Epithelial cell of prostate (primary cell): Measurements from ENCODE around the gene TFEB.

Experiments used
- DNase-seq: peaks from one replicate; pipeline ENCODE4 v3.0.0-alpha.2; 2011; ENCODE audit warnings: low read depth, low spot score
- H3K27ac ChIP-seq: fragments of 450-650 bp; 2 replicates; pipeline ENCODE4 v1.5.1; 2017; ENCODE audit warnings: mild to moderate bottlenecking

The TFEB gene

GRCh38 chr6:41642960-41643898 is 92.2 kb downstream of the TFEB start:
- H3K27ac ChIP-seq: peak overlapping the region; percentile 17
- no peak for DNase-seq

- no peak overlapping the region for H3K27ac ChIP-seq
- DNase-seq: no peak
These were observed 93.1 kb downstream of the TFEB start for GRCh38 chr6:41642090-41642959.

GRCh38 chr6:41641352-41641925 is 94.0 kb downstream of the TFEB start:
- no peak for DNase-seq
- no peak overlapping the region for H3K27ac ChIP-seq

GRCh38 chr6:41640426-41640825 is 95.0 kb downstream of the TFEB start:
- H3K27ac ChIP-seq: no peak overlapping the region
- no peak for DNase-seq

GRCh38 chr6:41639809-41640371 is 95.5 kb downstream of the TFEB start:
- no peak for DNase-seq
- no peak overlapping the region for H3K27ac ChIP-seq

- no peak for DNase-seq
- peak overlapping the region; percentile 94 for H3K27ac ChIP-seq
These were observed 96.2 kb downstream of the TFEB start for GRCh38 chr6:41638935-41639808.

GRCh38 chr6:41638002-41638934 is 97.1 kb downstream of the TFEB start, which contains the start of gene MDFI:
MDFI (plus strand) TSS chr6:41638468; CDS start chr6:41638750, 282 bp downstream.
- no peak for DNase-seq
- peak within 1 kb of the TSS; percentile 94 for H3K27ac ChIP-seq

- H3K27ac ChIP-seq: peak overlapping the region; percentile 94
These were observed 98.0 kb downstream of the TFEB start for GRCh38 chr6:41637194-41638001.

GRCh38 chr6:41636833-41637193 is 98.6 kb downstream of the TFEB start:
- DNase-seq: peak; percentile 72

More at GRCh38 chr6:41637194-41638001, 98.0 kb downstream of the TFEB start:
- DNase-seq: no peak

GRCh38 chr6:41635365-41635764 is 100.0 kb downstream of the TFEB start:
- DNase-seq: no peak
- H3K27ac ChIP-seq: no peak overlapping the region

More at GRCh38 chr6:41636833-41637193, 98.6 kb downstream of the TFEB start:
- peak overlapping the region; percentile 94 for H3K27ac ChIP-seq

- no peak overlapping the region for H3K27ac ChIP-seq
- no peak for DNase-seq
These were observed 100.8 kb downstream of the TFEB start for GRCh38 chr6:41634657-41635056.
